ENCODE measurements around the gene LBP. TPM values are rescaled to one million over a fixed set of nuclear protein-coding genes. Genes with fewer than 3 reads are reported as not detected.
"Not testable (repeated sequence)": the region's sequence is repeated elsewhere in the genome, so short reads cannot be mapped to it uniquely, and the experiment has no call there.

Gene LBP
- total RNA-seq, 4 donors from 2014 or later = not detected

GRCh38 chr20:38336726-38337125 lies 9.6 kb upstream of the LBP start:
- Histone ChIP-seq H3K9me3 (peaks cover 5 to 6% of the 10 kb centered on the region in 2 donors), H3K4me1 (no peaks in the 10 kb centered on the region), H3K27me3 (peaks cover 14% of the 10 kb centered on the region), H3K36me3 (no peaks in the 10 kb centered on the region), H3K27ac (no peak overlapping the region), H3K4me3 (no peak overlapping the region)
- in situ Hi-C loops (cut with MboI; ENCODE audit: low pct_ligation_motif_present in 1 of 4, low pct_unique_long_range_greater_than_20kb in 1 of 4, low sequenced_read_pairs in 3 of 4) (no loop called here), intact Hi-C loops (cut with DNase I; ENCODE audit: low total_unique reads) (no loop called here)
- TF ChIP-seq CTCF (IDR thresholded peaks at IDR 0.05) (no peak), POLR2AphosphoS5 (IDR thresholded peaks at IDR 0.05) (no peak), POLR2A (IDR thresholded peaks at IDR 0.05) (no peak)
- DNase-seq = no peak
- 43 to 53% methylated on average over 1 to 7 of the region's 7 CpGs for whole genome bisulfite sequencing, 2 donors (ENCODE audit: low coverage in 1 of 2)

GRCh38 chr20:38337561-38338140 lies 8.6 kb upstream of the LBP start:
- Histone ChIP-seq H3K27ac (no peak overlapping the region), H3K36me3 (no peaks in the 10 kb centered on the region), H3K4me3 (no peak overlapping the region), H3K9me3 (peaks cover 5 to 6% of the 10 kb centered on the region in 2 donors), H3K4me1 (peaks cover 0 to under 1% (median 0%) of the 10 kb centered on the region in 4 donors), H3K27me3 (peaks cover 14% of the 10 kb centered on the region)
- WGBS, 2 donors (ENCODE audit: low coverage in 1 of 2) = 47 to 50% methylated on average over 1 to 6 of the region's 6 CpGs
- intact Hi-C loops (cut with DNase I; ENCODE audit: low total_unique reads) (no loop called here), in situ Hi-C loops (cut with MboI; ENCODE audit: low pct_ligation_motif_present in 1 of 4, low pct_unique_long_range_greater_than_20kb in 1 of 4, low sequenced_read_pairs in 3 of 4) (no loop called here)
- TF ChIP-seq CTCF (IDR thresholded peaks at IDR 0.05) = peak in 3 of 5 experiments; percentile 17 to 19 (median 18)
- no peak for TF ChIP-seq EP300 (IDR thresholded peaks at IDR 0.05; ENCODE audit: low read depth)
- no peak for DNase-seq

GRCh38 chr20:38338849-38339520 lies 7.3 kb upstream of the LBP start:
- in situ Hi-C loops (cut with MboI; ENCODE audit: low pct_ligation_motif_present in 1 of 4, low pct_unique_long_range_greater_than_20kb in 1 of 4, low sequenced_read_pairs in 3 of 4) = no loop called here
- H3K27ac ChIP-seq = no peak overlapping the region
- peaks cover 0 to 12% (median 3%) of the 10 kb centered on the region in 4 donors for H3K4me1 ChIP-seq
- intact Hi-C loops (cut with DNase I; ENCODE audit: low total_unique reads) = no loop called here
- TF ChIP-seq POLR2A (IDR thresholded peaks at IDR 0.05) (no peak), POLR2AphosphoS5 (IDR thresholded peaks at IDR 0.05) (no peak)
- no peak for DNase-seq
- WGBS, 2 donors (ENCODE audit: low coverage in 1 of 2) = 48 to 52% methylated on average over 2 to 7 of the region's 7 CpGs
- H3K4me3 ChIP-seq = no peak overlapping the region
- H3K27me3 ChIP-seq = peaks cover 14% of the 10 kb centered on the region
- H3K36me3 ChIP-seq = no peaks in the 10 kb centered on the region
- H3K9me3 ChIP-seq = peaks cover 5 to 6% of the 10 kb centered on the region in 2 donors

GRCh38 chr20:38339521-38339896 lies 6.8 kb upstream of the LBP start:
- 94 to 100% methylated on average over 5 to 8 of the region's 8 CpGs for WGBS, 2 donors (ENCODE audit: low coverage in 1 of 2)
- in situ Hi-C loops (cut with MboI; ENCODE audit: low pct_ligation_motif_present in 1 of 4, low pct_unique_long_range_greater_than_20kb in 1 of 4, low sequenced_read_pairs in 3 of 4) = not testable (repeated sequence)

GRCh38 chr20:38339997-38340396 lies 6.3 kb upstream of the LBP start:
- no peak for TF ChIP-seq EP300 (IDR thresholded peaks at IDR 0.05; ENCODE audit: low read depth)
- no peak for TF ChIP-seq CTCF (IDR thresholded peaks at IDR 0.05)
- no peak for TF ChIP-seq POLR2AphosphoS5 (IDR thresholded peaks at IDR 0.05)
- no peak for TF ChIP-seq POLR2A (IDR thresholded peaks at IDR 0.05)
- Histone ChIP-seq H3K9me3 (peaks cover 5 to 6% of the 10 kb centered on the region in 2 donors), H3K36me3 (no peaks in the 10 kb centered on the region), H3K4me1 (peaks cover 0 to 12% (median 3%) of the 10 kb centered on the region in 4 donors), H3K4me3 (no peak overlapping the region), H3K27me3 (peaks cover 14% of the 10 kb centered on the region), H3K27ac (no peak overlapping the region)
- WGBS, 2 donors (ENCODE audit: low coverage in 1 of 2) = 63 to 67% methylated on average over 1 to 3 of the region's 3 CpGs
- in situ Hi-C loops (cut with MboI; ENCODE audit: low pct_ligation_motif_present in 1 of 4, low pct_unique_long_range_greater_than_20kb in 1 of 4, low sequenced_read_pairs in 3 of 4) (no loop called here), intact Hi-C loops (cut with DNase I; ENCODE audit: low total_unique reads) (no loop called here)
- no peak for DNase-seq

More at GRCh38 chr20:38339521-38339896, 6.8 kb upstream of the LBP start:
- H3K36me3 ChIP-seq; H3K27ac ChIP-seq; H3K4me3 ChIP-seq; DNase-seq; H3K9me3 ChIP-seq; intact Hi-C loops (cut with DNase I; ENCODE audit: low total_unique reads): not testable (repeated sequence)
- H3K27me3 ChIP-seq = peaks cover 14% of the 10 kb centered on the region
- peaks cover 0 to 12% (median 3%) of the 10 kb centered on the region in 4 donors for H3K4me1 ChIP-seq
